ENCODE measurements around the gene KLF11. TPM values are rescaled to one million over a fixed set of nuclear protein-coding genes. Genes with fewer than 3 reads are reported as not detected.

The KLF11 gene
- total and polyA plus RNA-seq, 9 of the 15 experiments (the other 6 are each of a cell fraction or from before 2014, with no cell fraction given) = 2.1 to 13.4 (median 6.5) TPM

- TF ChIP-seq HIVEP1 (CRISPR knock-in tag; IDR thresholded peaks at IDR 0.05) (no peak), SETDB1 (IDR thresholded peaks at IDR 0.05; ENCODE audit: low read length) (no peak), ZNF253 (CRISPR knock-in tag; conservative IDR thresholded peaks at IDR 0.05) (no peak), ZNF512 (tag; IDR thresholded peaks at IDR 0.05) (no peak), CEBPG (CRISPR knock-in tag; IDR thresholded peaks at IDR 0.05) (no peak), CEBPG (tag; conservative IDR thresholded peaks at IDR 0.05 in 1 of 2, IDR thresholded peaks at IDR 0.05 in 1 of 2) (no peak), NR4A1 (CRISPR knock-in tag; IDR thresholded peaks at IDR 0.05) (no peak), NR4A1 (tag; IDR thresholded peaks at IDR 0.05) (peak; percentile 54; the same call in 1 of the 2 replicates), SMARCA5 (IDR thresholded peaks at IDR 0.05) (0 out of 2 replicates have a peak, but pooled peaks have one; percentile 60), TOE1 (IDR thresholded peaks at IDR 0.05; ENCODE audit: borderline replicate concordance) (peak; percentile 21; the same call in 1 of the 2 replicates), TOE1 (CRISPR knock-in tag; IDR thresholded peaks at IDR 0.05; ENCODE audit: borderline replicate concordance, low read depth) (no peak), ZNF668 (CRISPR knock-in tag; IDR thresholded peaks at IDR 0.05) (0 out of 2 replicates have a peak, but pooled peaks have one; percentile 32), TFE3 (CRISPR knock-in tag; IDR thresholded peaks at IDR 0.05) (peak; percentile 84), HMGN3 (IDR thresholded peaks at IDR 0.05; ENCODE audit: borderline replicate concordance, extremely low read depth, insufficient read length, low read depth, low read length) (peak; percentile 4), DNMT1 (IDR thresholded peaks at IDR 0.05) (no peak), ETV1 (tag; conservative IDR thresholded peaks at IDR 0.05; ENCODE audit: low read depth) (no peak), FOXA3 (CRISPR knock-in tag; conservative IDR thresholded peaks at IDR 0.05 in 1 of 2, IDR thresholded peaks at IDR 0.05 in 1 of 2) (0 out of 4 replicates have a peak, but pooled peaks of 1 of the 2 experiments have one; percentile 12), SMAD3 (CRISPR knock-in tag; conservative IDR thresholded peaks at IDR 0.05) (no peak), ATF6 (CRISPR knock-in tag; IDR thresholded peaks at IDR 0.05) (no peak), SUPT5H (IDR thresholded peaks at IDR 0.05) (no peak), ZNF133 (CRISPR knock-in tag; IDR thresholded peaks at IDR 0.05) (no peak), VEZF1 (CRISPR knock-in tag; IDR thresholded peaks at IDR 0.05) (no peak), ZNF707 (CRISPR knock-in tag; conservative IDR thresholded peaks at IDR 0.05) (no peak)
These were observed 14.9 kb upstream of the KLF11 start (continued) for GRCh38 chr2:10028407-10028987.
